K562 (cell line): ENCODE results near the gene GZF1. TPM values are rescaled to one million over a fixed set of nuclear protein-coding genes. Genes with fewer than 3 reads are reported as not detected.

Experiments
- ATAC-seq: fragments of 200-7000 bp; cut with Tn5 transposase; 3 replicates; pipeline ENCODE4 v1.9.1; 2020; ENCODE audit warnings: moderate library complexity
- BruUV-seq: library from RNA; stranded (reverse); fragments of 400-500 nt; replicated peaks from 2 replicates; lab custom pipeline; 2021; lab: Mats Ljungman, UMichigan
- CTCF ChIA-PET: fragments of 300-600 bp; formaldehyde crosslinking; extraction: SDS; loops from one replicate; lab custom pipeline; 2021; ENCODE audit warnings: low intra/inter-chr PET ratio; lab: Yijun Ruan, JAX
- POLR2A ChIA-PET: fragments of 300-600, 350-650 bp; sonication (Branson Sonifier 250); formaldehyde crosslinking; extraction: SDS; loops from one replicate; lab custom pipeline; 2021; ENCODE audit warnings: antibody characterized with exemption, inconsistent platforms; lab: Yijun Ruan, JAX
- DNase-seq, 4 experiments: peaks; one replicate each; pipeline versions ENCODE4 v3.0.0 to v3.0.0-alpha.2; 2011 to 2018; ENCODE audit warnings: low spot score in 3 of 4, mixed read lengths in 3 of 4; ENCODE audit errors: extremely low read depth in 1 of 4
- FAIRE-seq: peaks from 2 replicates; lab custom pipeline; 2011; peaks lifted over from hg19 to GRCh38; lab: Jason Lieb, UNC
- H2AFZ ChIP-seq: 2 replicates; pipeline ENCODE4 v1.6.0; 2011; ENCODE audit warnings: low read depth, low read length, control low read depth, inconsistent platforms
- H3K27ac ChIP-seq: fragments of 200-600 bp; 3 replicates; pipeline ENCODE4 v1.8.0; 2011; ENCODE audit warnings: low read depth, mild to moderate bottlenecking, control low read depth, inconsistent platforms, low read length, moderate library complexity, mixed read lengths; ENCODE audit errors: extremely low read depth
- H3K27me3 ChIP-seq, 2 experiments: fragments of 300-600 bp in 1 of 2; 2 replicates in 1 of 2; 3 replicates in 1 of 2; pipeline versions ENCODE4 v1.6.0 to v1.8.0; 2011; ENCODE audit warnings: inconsistent platforms in 2 of 2, low read length in 2 of 2, mild to moderate bottlenecking in 1 of 2, mixed read lengths in 1 of 2, moderate library complexity in 1 of 2; ENCODE audit not compliant: control insufficient read depth in 2 of 2, insufficient read depth in 2 of 2
- H3K36me3 ChIP-seq: fragments of 300-600 bp; 3 replicates; pipeline ENCODE4 v1.8.0; 2011; ENCODE audit warnings: mild to moderate bottlenecking, low read length, inconsistent platforms; ENCODE audit not compliant: control insufficient read depth, insufficient read depth
- H3K4me1 ChIP-seq, 2 experiments: fragments of 200-600 bp in 1 of 2; replicated peaks in 1 of 2; 2 replicates in 1 of 2; 3 replicates in 1 of 2; pipeline versions ENCODE4 v1.5.1 to v1.8.0; 2011; ENCODE audit warnings: inconsistent platforms in 2 of 2, low read length in 2 of 2, mild to moderate bottlenecking in 1 of 2, mixed read lengths in 1 of 2, moderate library complexity in 1 of 2; ENCODE audit not compliant: control insufficient read depth in 2 of 2, insufficient read depth in 2 of 2
- H3K4me2 ChIP-seq: 2 replicates; pipeline ENCODE4 v1.6.1; 2011; ENCODE audit warnings: low read length, control low read depth, inconsistent platforms, mixed read lengths; ENCODE audit not compliant: insufficient read depth
- H3K4me3 ChIP-seq: fragments of 200-600 bp; sonication (generic), shearing (Covaris generic); 2 replicates; pipeline ENCODE4 v1.5.1; 2016; ENCODE audit warnings: control low read depth, inconsistent platforms
- H3K79me2 ChIP-seq: fragments of 200-600 bp; 3 replicates; pipeline ENCODE4 v1.8.0; 2011; ENCODE audit warnings: low read length, inconsistent platforms; ENCODE audit not compliant: control insufficient read depth, insufficient read depth
- H3K9ac ChIP-seq, 2 experiments: 2 replicates each; pipeline versions ENCODE4 v1.6.0 to v1.6.1; 2011; ENCODE audit warnings: low read depth in 2 of 2, low read length in 2 of 2, control low read depth in 1 of 2, inconsistent platforms in 1 of 2, mild to moderate bottlenecking in 1 of 2, mixed read lengths in 1 of 2; ENCODE audit not compliant: insufficient read depth in 1 of 2
- H3K9me1 ChIP-seq: one replicate; pipeline ENCODE4 v1.6.0; 2011; ENCODE audit warnings: inconsistent platforms, mild to moderate bottlenecking, low read length, moderate library complexity; ENCODE audit not compliant: control insufficient read depth, insufficient read depth
- H3K9me3 ChIP-seq: replicated peaks from 2 replicates; pipeline ENCODE4 v1.5.1; 2011; ENCODE audit warnings: low read depth, low read length, inconsistent platforms; ENCODE audit not compliant: control insufficient read depth, insufficient read depth
- H4K20me1 ChIP-seq: replicated peaks from 2 replicates; pipeline ENCODE4 v1.6.1; 2011; ENCODE audit warnings: low read length, inconsistent platforms, mixed read lengths; ENCODE audit not compliant: control insufficient read depth, insufficient read depth
- CREBBP ChIP-seq: IDR thresholded peaks from one replicate; pipeline ENCODE4 v1.6.1; 2012; ENCODE audit warnings: low read depth, mild to moderate bottlenecking, control low read depth, inconsistent platforms, low read length
- EWSR1 ChIP-seq: fragments of 450-650 bp; IDR thresholded peaks from 2 replicates; pipeline ENCODE4 v1.6.1; 2018; ENCODE audit warnings: borderline replicate concordance, mild to moderate bottlenecking, low read depth, moderate library complexity; ENCODE audit not compliant: partially characterized antibody
- JUND ChIP-seq, 2 experiments: IDR thresholded peaks; 2 replicates in 1 of 2; 3 replicates in 1 of 2; pipeline ENCODE4 v1.6.1; 2011; ENCODE audit warnings: borderline replicate concordance in 2 of 2, low read depth in 2 of 2, low read length in 2 of 2, improper control_type of control experiment in 1 of 2, missing biosample characterization in 1 of 2, missing genetic modification characterization in 1 of 2, missing genetic modification reagents in 1 of 2
- KLF10 ChIP-seq: fragments of 250-450 bp; sonication (Bioruptor Pico); IDR thresholded peaks from 2 replicates; pipeline ENCODE4 v1.6.1; 2021; ENCODE audit warnings: matching md5 sums
- MCM5 ChIP-seq: fragments of 450-650 bp; IDR thresholded peaks from 2 replicates; pipeline ENCODE4 v1.6.1; 2016; ENCODE audit warnings: low read depth
- PHB ChIP-seq: fragments of 250-450 bp; sonication (Bioruptor Pico); IDR thresholded peaks from 2 replicates; pipeline ENCODE4 v1.5.0; 2021
- TBL1XR1 ChIP-seq, 2 experiments: IDR thresholded peaks; 2 replicates each; pipeline ENCODE4 v1.6.1; 2012; ENCODE audit warnings: improper control_type of control experiment in 2 of 2, low read length in 2 of 2, mild to moderate bottlenecking in 1 of 2
- TGIF2 ChIP-seq: sonication (generic); formaldehyde crosslinking; IDR thresholded peaks from 2 replicates; pipeline ENCODE4 v1.8.1; 2022; ENCODE audit warnings: mild to moderate bottlenecking, missing genetic modification reagents, moderate library complexity
- U2AF1 ChIP-seq: fragments of 200-400 bp; formaldehyde crosslinking; optimal IDR thresholded peaks from 2 replicates; pipeline ENCODE3; 2017; ENCODE audit warnings: mild to moderate bottlenecking, low read depth, low read length, moderate library complexity
- YBX1 ChIP-seq: fragments of 450-650 bp; IDR thresholded peaks from 2 replicates; pipeline ENCODE4 v1.7.1; 2016; ENCODE audit warnings: mild to moderate bottlenecking
- ZFP1 ChIP-seq: fragments of 450-650 bp; formaldehyde crosslinking; IDR thresholded peaks from 2 replicates; pipeline ENCODE4 v1.4.0; 2020; ENCODE audit warnings: mild to moderate bottlenecking, mixed read lengths
- WGBS: fragments of 100-300 bp; shearing (Covaris generic); methylation state at CpG from one replicate; pipeline ENCODE4 v1.1.6; 2016; ENCODE audit warnings: low coverage, mixed read lengths; ENCODE audit not compliant: insufficient coverage; ENCODE audit errors: missing lambda C conversion rate; 5-methylcytosine and 5-hydroxymethylcytosine counted together
- in situ Hi-C: fragments of 300-500 bp; cut with MboI; formaldehyde crosslinking; loops from 4 replicates; pipeline ENCODE4 v1.15.0; 2018; ENCODE audit warnings: inconsistent platforms, mixed read lengths
- intact Hi-C: fragments of 100-400 bp; cut with micrococcal nuclease; formaldehyde crosslinking; loops from 2 replicates; pipeline ENCODE4 v1.14.2; 2022
- polyA plus RNA-seq, 8 experiments: library from polyadenylated mRNA; depleted of rRNA in 4 of 8; stranded (reverse) in 5 of 8; unstranded in 3 of 8; fragments of >200 nt; fragmentation: Nextera tagmentation in 2 of 8; fragmentation: Illumina TruSeq in 1 of 8; extraction: Ambion mirVana in 2 of 8; extraction: Trizol in 1 of 8; gene quantifications; 2 replicates each; pipeline versions ENCODE4 v1.2.1 to v1.2.3, GENCODE V29; 2011 to 2014; ENCODE audit warnings: inconsistent platforms in 1 of 8, missing spikeins in 1 of 8
- total RNA-seq, 7 experiments: library from RNA; depleted of rRNA in 6 of 7; stranded (reverse); fragments of >200 nt in 6 of 7; fragmentation: Illumina TruSeq in 2 of 7; extraction: Trizol in 2 of 7; gene quantifications; 2 replicates each; pipeline versions ENCODE4 v1.2.1 to v1.2.3, GENCODE V29; 2011 to 2021; ENCODE audit warnings: low replicate concordance in 1 of 7
- TF ChIP-seq, protein P1 (sequence below): fragments of 450-650 bp; formaldehyde crosslinking; IDR thresholded peaks from 2 replicates; pipeline ENCODE4 v1.4.0; 2022; ENCODE audit warnings: missing genetic modification characterization
- TF ChIP-seq, protein P2 (sequence below): sonication (generic); formaldehyde crosslinking; IDR thresholded peaks from 2 replicates; pipeline ENCODE4 v1.8.1; 2023; ENCODE audit warnings: mild to moderate bottlenecking, missing genetic modification reagents
- TF ChIP-seq, protein P3 (sequence below): fragments of 250-450 bp; sonication (Bioruptor Pico); IDR thresholded peaks from 2 replicates; pipeline ENCODE4 v1.5.0; 2021
- TF ChIP-seq, protein P4 (sequence below): fragments of 450-650 bp; conservative IDR thresholded peaks from 2 replicates; pipeline ENCODE4 v1.6.1; 2016; ENCODE audit warnings: missing genetic modification characterization, low read depth, mild to moderate bottlenecking, control low read depth, missing compliant biosample characterization

The GZF1 gene
- total and polyA plus RNA-seq, 9 of the 15 experiments (the other 6 are each of a cell fraction or from before 2014, with no cell fraction given): 1.2 to 15.7 (median 7.4) TPM

DNA sequence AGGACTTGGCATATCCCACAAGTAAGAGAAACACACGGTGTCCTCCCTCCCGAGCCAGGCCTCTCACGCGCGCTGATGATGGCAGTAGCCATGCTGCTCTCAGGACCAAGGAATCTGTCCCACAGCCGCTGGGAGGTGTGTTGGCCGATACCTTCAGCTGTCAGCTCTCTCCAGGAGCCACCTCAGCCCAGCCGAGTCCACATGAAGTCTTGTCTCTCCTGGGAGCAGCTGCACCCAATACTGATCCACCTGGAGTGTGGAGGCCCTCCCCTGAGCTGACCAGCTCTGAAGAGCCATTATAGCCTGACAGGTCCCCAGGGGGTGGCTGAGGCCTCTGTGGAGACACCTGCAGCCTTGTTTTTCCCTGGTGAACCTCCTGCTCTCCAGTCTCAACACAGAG, 35.2 kb upstream of the GZF1 start (continued):
- TF ChIP-seq KLF10 (no peak), ZFP1 (no peak), MCM5 (no peak), YBX1 (no peak), JUND (IDR thresholded peaks at IDR 0.05; ENCODE audit: borderline replicate concordance, low read depth, low read length) (no peak), JUND (tag; IDR thresholded peaks at IDR 0.05; ENCODE audit: borderline replicate concordance, low read depth, low read length) (no peak), TBL1XR1 (IDR thresholded peaks at IDR 0.05; ENCODE audit: low read length in 2 of 2) (no peak), EWSR1 (no peak)

DNA sequence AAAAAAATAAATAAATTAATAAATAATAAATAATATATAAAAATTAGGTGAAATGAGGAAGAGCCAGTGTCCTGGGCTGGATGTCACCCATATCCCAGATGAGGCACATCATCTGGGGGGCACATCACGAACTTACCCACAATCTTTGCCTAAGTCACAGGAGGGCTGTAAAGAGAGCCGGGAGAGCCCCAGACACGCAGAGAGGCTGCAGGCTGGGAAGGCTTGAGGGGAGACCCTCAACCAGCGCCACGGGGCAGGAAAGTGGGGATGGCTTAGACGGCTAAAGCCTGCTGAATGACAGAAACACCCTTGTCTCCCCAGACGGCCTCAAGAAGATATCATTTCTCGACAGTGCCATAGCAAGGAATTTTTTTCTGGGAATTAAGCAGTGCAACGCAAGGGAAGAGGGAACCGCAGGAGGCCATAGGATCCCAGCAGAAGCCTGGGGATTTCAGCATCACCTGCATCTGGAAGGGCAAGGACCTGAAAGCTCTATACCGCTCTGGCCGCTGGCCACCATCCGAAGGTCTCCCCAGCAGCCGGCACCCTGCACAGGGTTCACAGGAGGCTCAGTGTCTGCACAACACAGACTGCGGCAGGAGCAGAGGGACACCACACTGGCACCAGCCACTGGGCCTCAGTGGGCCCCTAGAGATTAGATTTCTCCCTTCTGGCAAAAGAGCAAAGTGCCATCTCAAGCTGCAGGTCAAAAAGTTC, 34.2 kb upstream of the GZF1 start:
- POLR2A ChIA-PET: interaction anchor here (0.6 to 1.3 kb wide), 3 partner anchors 16 to 52 kb away, joined by 3 to 4 read pairs (median 3); no protein-coding TSS in a partner anchor
- WGBS: 16% methylated on average over 14 of the region's 15 CpGs
- no peaks in the 10 kb centered on the region for H4K20me1 ChIP-seq
- H3K27me3 ChIP-seq: peaks cover 0 to 16% of the 10 kb centered on the region in 2 experiments; a peak in 3 of 5 replicates
- H3K4me2 ChIP-seq: no peak overlapping the region
- no peak overlapping the region for H2AFZ ChIP-seq
- no peaks in the 10 kb centered on the region for H3K36me3 ChIP-seq
- BruUV-seq: no TSS peak
- ATAC-seq (no peak), FAIRE-seq (no peak), DNase-seq (no peak)
- no peak overlapping the region for H3K4me3 ChIP-seq
- in situ Hi-C loops (no loop called here), intact Hi-C loops (no loop called here)
- H3K4me1 ChIP-seq: peaks cover 0 to 14% of the 10 kb centered on the region in 2 experiments; a peak in 3 of 5 replicates
- no peaks in the 10 kb centered on the region for H3K79me2 ChIP-seq
- H3K27ac ChIP-seq: no peak overlapping the region
- H3K9ac ChIP-seq: no peak overlapping the region
- CTCF ChIA-PET: no interaction called here
- H3K9me3 ChIP-seq: no peaks in the 10 kb centered on the region
- no peaks in the 10 kb centered on the region for H3K9me1 ChIP-seq
- no peak for TF ChIP-seq U2AF1
- TF ChIP-seq, protein P1, sequence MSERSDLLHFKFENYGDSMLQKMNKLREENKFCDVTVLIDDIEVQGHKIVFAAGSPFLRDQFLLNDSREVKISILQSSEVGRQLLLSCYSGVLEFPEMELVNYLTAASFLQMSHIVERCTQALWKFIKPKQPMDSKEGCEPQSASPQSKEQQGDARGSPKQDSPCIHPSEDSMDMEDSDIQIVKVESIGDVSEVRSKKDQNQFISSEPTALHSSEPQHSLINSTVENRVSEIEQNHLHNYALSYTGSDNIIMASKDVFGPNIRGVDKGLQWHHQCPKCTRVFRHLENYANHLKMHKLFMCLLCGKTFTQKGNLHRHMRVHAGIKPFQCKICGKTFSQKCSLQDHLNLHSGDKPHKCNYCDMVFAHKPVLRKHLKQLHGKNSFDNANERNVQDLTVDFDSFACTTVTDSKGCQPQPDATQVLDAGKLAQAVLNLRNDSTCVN: no peak
- no peak for TF ChIP-seq KLF10
- TF ChIP-seq, protein P2, sequence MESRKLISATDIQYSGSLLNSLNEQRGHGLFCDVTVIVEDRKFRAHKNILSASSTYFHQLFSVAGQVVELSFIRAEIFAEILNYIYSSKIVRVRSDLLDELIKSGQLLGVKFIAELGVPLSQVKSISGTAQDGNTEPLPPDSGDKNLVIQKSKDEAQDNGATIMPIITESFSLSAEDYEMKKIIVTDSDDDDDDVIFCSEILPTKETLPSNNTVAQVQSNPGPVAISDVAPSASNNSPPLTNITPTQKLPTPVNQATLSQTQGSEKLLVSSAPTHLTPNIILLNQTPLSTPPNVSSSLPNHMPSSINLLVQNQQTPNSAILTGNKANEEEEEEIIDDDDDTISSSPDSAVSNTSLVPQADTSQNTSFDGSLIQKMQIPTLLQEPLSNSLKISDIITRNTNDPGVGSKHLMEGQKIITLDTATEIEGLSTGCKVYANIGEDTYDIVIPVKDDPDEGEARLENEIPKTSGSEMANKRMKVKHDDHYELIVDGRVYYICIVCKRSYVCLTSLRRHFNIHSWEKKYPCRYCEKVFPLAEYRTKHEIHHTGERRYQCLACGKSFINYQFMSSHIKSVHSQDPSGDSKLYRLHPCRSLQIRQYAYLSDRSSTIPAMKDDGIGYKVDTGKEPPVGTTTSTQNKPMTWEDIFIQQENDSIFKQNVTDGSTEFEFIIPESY: no peak
- no peak for TF ChIP-seq PHB
- TF ChIP-seq CREBBP: no peak
- TF ChIP-seq, protein P3, sequence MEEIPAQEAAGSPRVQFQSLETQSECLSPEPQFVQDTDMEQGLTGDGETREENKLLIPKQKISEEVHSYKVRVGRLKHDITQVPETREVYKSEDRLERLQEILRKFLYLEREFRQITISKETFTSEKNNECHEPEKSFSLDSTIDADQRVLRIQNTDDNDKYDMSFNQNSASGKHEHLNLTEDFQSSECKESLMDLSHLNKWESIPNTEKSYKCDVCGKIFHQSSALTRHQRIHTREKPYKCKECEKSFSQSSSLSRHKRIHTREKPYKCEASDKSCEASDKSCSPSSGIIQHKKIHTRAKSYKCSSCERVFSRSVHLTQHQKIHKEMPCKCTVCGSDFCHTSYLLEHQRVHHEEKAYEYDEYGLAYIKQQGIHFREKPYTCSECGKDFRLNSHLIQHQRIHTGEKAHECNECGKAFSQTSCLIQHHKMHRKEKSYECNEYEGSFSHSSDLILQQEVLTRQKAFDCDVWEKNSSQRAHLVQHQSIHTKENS (CRISPR knock-in tag): no peak
- TF ChIP-seq TGIF2: no peak
- TF ChIP-seq, protein P4, sequence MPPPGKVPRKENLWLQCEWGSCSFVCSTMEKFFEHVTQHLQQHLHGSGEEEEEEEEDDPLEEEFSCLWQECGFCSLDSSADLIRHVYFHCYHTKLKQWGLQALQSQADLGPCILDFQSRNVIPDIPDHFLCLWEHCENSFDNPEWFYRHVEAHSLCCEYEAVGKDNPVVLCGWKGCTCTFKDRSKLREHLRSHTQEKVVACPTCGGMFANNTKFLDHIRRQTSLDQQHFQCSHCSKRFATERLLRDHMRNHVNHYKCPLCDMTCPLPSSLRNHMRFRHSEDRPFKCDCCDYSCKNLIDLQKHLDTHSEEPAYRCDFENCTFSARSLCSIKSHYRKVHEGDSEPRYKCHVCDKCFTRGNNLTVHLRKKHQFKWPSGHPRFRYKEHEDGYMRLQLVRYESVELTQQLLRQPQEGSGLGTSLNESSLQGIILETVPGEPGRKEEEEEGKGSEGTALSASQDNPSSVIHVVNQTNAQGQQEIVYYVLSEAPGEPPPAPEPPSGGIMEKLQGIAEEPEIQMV (tag): no peak
